HG03159 (cell line): ENCODE measurements around the gene METTL16.

Experiments used
- ATAC-seq: cut with Tn5 transposase; IDR thresholded peaks from one replicate; pipeline ENCODE4 v1.9.1; 2021; ENCODE audit warnings: mild to moderate bottlenecking, moderate library complexity; ENCODE audit not compliant: unreplicated experiment

The METTL16 gene

GRCh38 chr17:2397247-2398171 is 114.2 kb downstream of the METTL16 start:
- ATAC-seq, result no peak

- no peak for ATAC-seq
Measured at GRCh38 chr17:2396568-2397246, 115.0 kb downstream of the METTL16 start.

GRCh38 chr17:2396192-2396567 is 115.5 kb downstream of the METTL16 start:
- no peak for ATAC-seq

- ATAC-seq, result no peak
Measured at GRCh38 chr17:2395258-2396181, 116.2 kb downstream of the METTL16 start.

GRCh38 chr17:2394775-2395201 is 116.9 kb downstream of the METTL16 start:
- no peak for ATAC-seq

GRCh38 chr17:2393954-2394749 is 117.5 kb downstream of the METTL16 start:
- no peak for ATAC-seq

GRCh38 chr17:2393174-2393953 is 118.3 kb downstream of the METTL16 start:
- peak; percentile 32 for ATAC-seq

- ATAC-seq, result peak; percentile 49
Measured at GRCh38 chr17:2392252-2393173, 119.2 kb downstream of the METTL16 start.

- ATAC-seq, result no peak
Measured at GRCh38 chr17:2391597-2392251, 120.0 kb downstream of the METTL16 start.

- ATAC-seq, result no peak
Measured at GRCh38 chr17:2390199-2390836, 121.4 kb downstream of the METTL16 start.

GRCh38 chr17:2388683-2389055 is 123.0 kb downstream of the METTL16 start:
- ATAC-seq, result no peak

- no peak for ATAC-seq
Measured at GRCh38 chr17:2388020-2388682, 123.5 kb downstream of the METTL16 start.

- ATAC-seq, result no peak
Measured at GRCh38 chr17:2387086-2388019, 124.3 kb downstream of the METTL16 start.

- no peak for ATAC-seq
Measured at GRCh38 chr17:2386400-2387085, 125.1 kb downstream of the METTL16 start.
